Thyroid gland (tissue), 4 donors: ENCODE data around the gene EML4.

Experiments
- POLR2A ChIP-seq, 2 donors: fragments of 450-650 bp; IDR thresholded peaks; one replicate each; pipeline ENCODE4 v1.6.1; 2017; ENCODE audit warnings: antibody characterized with exemption in 2 of 2, mild to moderate bottlenecking in 2 of 2, moderate library complexity in 1 of 2
- TF ChIP-seq, protein P1 (sequence below), 6 experiments: fragments of 200-600 bp in 3 of 6; fragments of 450-650 bp in 3 of 6; sonication (generic) in 3 of 6; IDR thresholded peaks; one replicate each; pipeline ENCODE4 v1.5.1; 2016 to 2019; ENCODE audit warnings: antibody characterized with exemption in 6 of 6, mild to moderate bottlenecking in 2 of 6, inconsistent platforms in 1 of 6, moderate library complexity in 1 of 6

DNA sequence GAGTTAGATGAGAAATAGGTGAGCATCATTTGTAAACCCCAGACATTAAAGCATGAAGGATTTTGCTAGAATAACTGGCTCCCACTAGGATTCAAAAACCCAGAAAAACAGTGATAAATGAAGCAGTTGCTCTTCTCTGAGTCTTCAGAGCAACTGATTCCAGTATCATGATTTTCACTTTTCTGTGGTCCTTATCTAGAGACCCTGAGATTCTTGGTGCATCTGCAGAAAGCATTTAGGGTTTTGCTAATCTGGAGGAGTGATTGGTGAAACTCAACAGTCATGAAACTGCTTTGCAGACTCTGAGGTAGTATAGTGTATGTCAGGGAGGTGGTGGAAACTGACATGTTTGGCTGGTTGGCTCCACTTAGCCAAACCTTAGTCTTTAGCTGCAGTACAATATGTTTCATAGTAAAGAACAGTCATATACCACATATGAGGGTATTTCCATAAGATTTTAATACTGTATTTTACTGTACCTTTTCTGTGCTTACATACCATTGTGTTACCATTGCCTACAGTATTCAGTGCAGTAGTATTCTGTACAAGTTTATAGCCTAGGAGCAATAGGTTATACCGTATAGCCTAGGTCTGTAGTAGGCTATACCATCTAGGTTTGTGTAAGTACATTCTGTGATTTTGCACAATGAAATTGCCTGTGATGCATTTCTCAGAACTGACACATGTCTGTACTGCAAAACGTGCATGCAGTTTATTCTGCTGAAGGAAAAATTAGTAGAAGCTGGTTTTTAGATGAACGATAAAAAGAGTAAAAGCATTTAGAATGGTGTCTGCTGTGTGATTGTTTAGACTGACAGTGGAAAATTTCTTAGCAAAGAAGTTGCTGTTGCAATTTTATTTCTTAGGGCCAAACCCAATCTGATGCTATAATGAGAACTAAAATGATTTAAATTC is 23.8 kb downstream of the EML4 start:
- TF ChIP-seq, protein P1, sequence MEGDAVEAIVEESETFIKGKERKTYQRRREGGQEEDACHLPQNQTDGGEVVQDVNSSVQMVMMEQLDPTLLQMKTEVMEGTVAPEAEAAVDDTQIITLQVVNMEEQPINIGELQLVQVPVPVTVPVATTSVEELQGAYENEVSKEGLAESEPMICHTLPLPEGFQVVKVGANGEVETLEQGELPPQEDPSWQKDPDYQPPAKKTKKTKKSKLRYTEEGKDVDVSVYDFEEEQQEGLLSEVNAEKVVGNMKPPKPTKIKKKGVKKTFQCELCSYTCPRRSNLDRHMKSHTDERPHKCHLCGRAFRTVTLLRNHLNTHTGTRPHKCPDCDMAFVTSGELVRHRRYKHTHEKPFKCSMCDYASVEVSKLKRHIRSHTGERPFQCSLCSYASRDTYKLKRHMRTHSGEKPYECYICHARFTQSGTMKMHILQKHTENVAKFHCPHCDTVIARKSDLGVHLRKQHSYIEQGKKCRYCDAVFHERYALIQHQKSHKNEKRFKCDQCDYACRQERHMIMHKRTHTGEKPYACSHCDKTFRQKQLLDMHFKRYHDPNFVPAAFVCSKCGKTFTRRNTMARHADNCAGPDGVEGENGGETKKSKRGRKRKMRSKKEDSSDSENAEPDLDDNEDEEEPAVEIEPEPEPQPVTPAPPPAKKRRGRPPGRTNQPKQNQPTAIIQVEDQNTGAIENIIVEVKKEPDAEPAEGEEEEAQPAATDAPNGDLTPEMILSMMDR (IDR thresholded peaks at IDR 0.05), result no peak
- TF ChIP-seq POLR2A (IDR thresholded peaks at IDR 0.05), result no peak
